Hepatocyte (in vitro differentiated cells): ENCODE measurements around the gene MIS18A.

ENCODE experiments used
- CTCF ChIP-seq: fragments of 200-600 bp; sonication (generic); IDR thresholded peaks from 2 replicates; pipeline ENCODE4 v1.5.1; 2016; ENCODE audit warnings: antibody characterized with exemption, mild to moderate bottlenecking; ENCODE audit not compliant: poor library complexity
- EZH2 ChIP-seq: fragments of 200-600 bp; sonication (generic); IDR thresholded peaks from 2 replicates; pipeline ENCODE4 v1.6.1; 2016; ENCODE audit warnings: antibody characterized with exemption, mild to moderate bottlenecking, borderline replicate concordance

GRCh38 chr21:32256251-32256650 lies 22.6 kb downstream of the MIS18A start:
- TF ChIP-seq CTCF = no peak
- TF ChIP-seq EZH2 = no peak
